Measurements from ENCODE around the gene ANTXR2. TPM values are rescaled to one million over a fixed set of nuclear protein-coding genes. Genes with fewer than 3 reads are reported as not detected.

ANTXR2 gene
- total and polyA plus RNA-seq, 2 of the 8 experiments (the other 6 are each of a cell fraction or from before 2014, with no cell fraction given) = 1.1 to 7.5 TPM

DNA sequence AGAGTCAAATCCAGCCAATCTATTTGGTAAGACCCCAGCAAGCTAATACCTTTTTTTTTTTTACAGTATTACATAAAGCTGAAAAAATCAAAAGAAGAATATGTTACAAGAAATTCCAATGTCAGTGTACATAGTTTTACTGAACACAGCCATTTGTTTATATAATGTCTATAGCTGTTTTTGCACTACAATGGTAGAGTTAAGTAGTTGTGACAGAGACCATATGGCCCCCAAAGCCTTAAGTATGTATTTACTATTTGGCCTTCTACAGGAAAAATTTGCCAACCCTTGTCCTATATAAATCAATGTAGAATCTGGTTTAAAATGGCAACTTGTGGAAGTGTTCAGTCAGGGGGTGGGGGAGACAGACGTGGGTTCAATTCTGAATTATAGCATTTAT is 60.7 kb downstream of the ANTXR2 start (continued):
- TF ChIP-seq, protein P1, sequence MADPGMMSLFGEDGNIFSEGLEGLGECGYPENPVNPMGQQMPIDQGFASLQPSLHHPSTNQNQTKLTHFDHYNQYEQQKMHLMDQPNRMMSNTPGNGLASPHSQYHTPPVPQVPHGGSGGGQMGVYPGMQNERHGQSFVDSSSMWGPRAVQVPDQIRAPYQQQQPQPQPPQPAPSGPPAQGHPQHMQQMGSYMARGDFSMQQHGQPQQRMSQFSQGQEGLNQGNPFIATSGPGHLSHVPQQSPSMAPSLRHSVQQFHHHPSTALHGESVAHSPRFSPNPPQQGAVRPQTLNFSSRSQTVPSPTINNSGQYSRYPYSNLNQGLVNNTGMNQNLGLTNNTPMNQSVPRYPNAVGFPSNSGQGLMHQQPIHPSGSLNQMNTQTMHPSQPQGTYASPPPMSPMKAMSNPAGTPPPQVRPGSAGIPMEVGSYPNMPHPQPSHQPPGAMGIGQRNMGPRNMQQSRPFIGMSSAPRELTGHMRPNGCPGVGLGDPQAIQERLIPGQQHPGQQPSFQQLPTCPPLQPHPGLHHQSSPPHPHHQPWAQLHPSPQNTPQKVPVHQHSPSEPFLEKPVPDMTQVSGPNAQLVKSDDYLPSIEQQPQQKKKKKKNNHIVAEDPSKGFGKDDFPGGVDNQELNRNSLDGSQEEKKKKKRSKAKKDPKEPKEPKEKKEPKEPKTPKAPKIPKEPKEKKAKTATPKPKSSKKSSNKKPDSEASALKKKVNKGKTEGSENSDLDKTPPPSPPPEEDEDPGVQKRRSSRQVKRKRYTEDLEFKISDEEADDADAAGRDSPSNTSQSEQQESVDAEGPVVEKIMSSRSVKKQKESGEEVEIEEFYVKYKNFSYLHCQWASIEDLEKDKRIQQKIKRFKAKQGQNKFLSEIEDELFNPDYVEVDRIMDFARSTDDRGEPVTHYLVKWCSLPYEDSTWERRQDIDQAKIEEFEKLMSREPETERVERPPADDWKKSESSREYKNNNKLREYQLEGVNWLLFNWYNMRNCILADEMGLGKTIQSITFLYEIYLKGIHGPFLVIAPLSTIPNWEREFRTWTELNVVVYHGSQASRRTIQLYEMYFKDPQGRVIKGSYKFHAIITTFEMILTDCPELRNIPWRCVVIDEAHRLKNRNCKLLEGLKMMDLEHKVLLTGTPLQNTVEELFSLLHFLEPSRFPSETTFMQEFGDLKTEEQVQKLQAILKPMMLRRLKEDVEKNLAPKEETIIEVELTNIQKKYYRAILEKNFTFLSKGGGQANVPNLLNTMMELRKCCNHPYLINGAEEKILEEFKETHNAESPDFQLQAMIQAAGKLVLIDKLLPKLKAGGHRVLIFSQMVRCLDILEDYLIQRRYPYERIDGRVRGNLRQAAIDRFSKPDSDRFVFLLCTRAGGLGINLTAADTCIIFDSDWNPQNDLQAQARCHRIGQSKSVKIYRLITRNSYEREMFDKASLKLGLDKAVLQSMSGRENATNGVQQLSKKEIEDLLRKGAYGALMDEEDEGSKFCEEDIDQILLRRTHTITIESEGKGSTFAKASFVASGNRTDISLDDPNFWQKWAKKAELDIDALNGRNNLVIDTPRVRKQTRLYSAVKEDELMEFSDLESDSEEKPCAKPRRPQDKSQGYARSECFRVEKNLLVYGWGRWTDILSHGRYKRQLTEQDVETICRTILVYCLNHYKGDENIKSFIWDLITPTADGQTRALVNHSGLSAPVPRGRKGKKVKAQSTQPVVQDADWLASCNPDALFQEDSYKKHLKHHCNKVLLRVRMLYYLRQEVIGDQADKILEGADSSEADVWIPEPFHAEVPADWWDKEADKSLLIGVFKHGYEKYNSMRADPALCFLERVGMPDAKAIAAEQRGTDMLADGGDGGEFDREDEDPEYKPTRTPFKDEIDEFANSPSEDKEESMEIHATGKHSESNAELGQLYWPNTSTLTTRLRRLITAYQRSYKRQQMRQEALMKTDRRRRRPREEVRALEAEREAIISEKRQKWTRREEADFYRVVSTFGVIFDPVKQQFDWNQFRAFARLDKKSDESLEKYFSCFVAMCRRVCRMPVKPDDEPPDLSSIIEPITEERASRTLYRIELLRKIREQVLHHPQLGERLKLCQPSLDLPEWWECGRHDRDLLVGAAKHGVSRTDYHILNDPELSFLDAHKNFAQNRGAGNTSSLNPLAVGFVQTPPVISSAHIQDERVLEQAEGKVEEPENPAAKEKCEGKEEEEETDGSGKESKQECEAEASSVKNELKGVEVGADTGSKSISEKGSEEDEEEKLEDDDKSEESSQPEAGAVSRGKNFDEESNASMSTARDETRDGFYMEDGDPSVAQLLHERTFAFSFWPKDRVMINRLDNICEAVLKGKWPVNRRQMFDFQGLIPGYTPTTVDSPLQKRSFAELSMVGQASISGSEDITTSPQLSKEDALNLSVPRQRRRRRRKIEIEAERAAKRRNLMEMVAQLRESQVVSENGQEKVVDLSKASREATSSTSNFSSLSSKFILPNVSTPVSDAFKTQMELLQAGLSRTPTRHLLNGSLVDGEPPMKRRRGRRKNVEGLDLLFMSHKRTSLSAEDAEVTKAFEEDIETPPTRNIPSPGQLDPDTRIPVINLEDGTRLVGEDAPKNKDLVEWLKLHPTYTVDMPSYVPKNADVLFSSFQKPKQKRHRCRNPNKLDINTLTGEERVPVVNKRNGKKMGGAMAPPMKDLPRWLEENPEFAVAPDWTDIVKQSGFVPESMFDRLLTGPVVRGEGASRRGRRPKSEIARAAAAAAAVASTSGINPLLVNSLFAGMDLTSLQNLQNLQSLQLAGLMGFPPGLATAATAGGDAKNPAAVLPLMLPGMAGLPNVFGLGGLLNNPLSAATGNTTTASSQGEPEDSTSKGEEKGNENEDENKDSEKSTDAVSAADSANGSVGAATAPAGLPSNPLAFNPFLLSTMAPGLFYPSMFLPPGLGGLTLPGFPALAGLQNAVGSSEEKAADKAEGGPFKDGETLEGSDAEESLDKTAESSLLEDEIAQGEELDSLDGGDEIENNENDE (IDR thresholded peaks at IDR 0.05; ENCODE audit: insufficient replicate concordance, low read length) = no peak
- TF ChIP-seq RNF2 (IDR thresholded peaks at IDR 0.05; ENCODE audit: borderline replicate concordance, low read depth, low read length, missing control alignments, poor library complexity, severe bottlenecking) (no peak), POU5F1 (IDR thresholded peaks at IDR 0.05; ENCODE audit: low read depth, low read length) (no peak), JUN (IDR thresholded peaks at IDR 0.05; ENCODE audit: low read depth, low read length) (no peak), TAF7 (optimal IDR thresholded peaks at IDR 0.05; ENCODE audit: borderline replicate concordance, low read depth, low read length) (no peak), KDM5A (IDR thresholded peaks at IDR 0.05; ENCODE audit: low read length) (no peak), FOSL1 (IDR thresholded peaks at IDR 0.05; ENCODE audit: insufficient read depth, low read depth, low read length) (no peak)
- TF ChIP-seq, protein P2, sequence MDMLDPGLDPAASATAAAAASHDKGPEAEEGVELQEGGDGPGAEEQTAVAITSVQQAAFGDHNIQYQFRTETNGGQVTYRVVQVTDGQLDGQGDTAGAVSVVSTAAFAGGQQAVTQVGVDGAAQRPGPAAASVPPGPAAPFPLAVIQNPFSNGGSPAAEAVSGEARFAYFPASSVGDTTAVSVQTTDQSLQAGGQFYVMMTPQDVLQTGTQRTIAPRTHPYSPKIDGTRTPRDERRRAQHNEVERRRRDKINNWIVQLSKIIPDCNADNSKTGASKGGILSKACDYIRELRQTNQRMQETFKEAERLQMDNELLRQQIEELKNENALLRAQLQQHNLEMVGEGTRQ (IDR thresholded peaks at IDR 0.05; ENCODE audit: low read length) = no peak

All from H1 (cell line).